Fibroblast of skin of scalp (primary cell): ENCODE data around the gene GNAO1.

Experiments used
- DNase-seq: peaks from one replicate; pipeline ENCODE4 v3.0.0-alpha.2; 2013

Gene GNAO1

DNA sequence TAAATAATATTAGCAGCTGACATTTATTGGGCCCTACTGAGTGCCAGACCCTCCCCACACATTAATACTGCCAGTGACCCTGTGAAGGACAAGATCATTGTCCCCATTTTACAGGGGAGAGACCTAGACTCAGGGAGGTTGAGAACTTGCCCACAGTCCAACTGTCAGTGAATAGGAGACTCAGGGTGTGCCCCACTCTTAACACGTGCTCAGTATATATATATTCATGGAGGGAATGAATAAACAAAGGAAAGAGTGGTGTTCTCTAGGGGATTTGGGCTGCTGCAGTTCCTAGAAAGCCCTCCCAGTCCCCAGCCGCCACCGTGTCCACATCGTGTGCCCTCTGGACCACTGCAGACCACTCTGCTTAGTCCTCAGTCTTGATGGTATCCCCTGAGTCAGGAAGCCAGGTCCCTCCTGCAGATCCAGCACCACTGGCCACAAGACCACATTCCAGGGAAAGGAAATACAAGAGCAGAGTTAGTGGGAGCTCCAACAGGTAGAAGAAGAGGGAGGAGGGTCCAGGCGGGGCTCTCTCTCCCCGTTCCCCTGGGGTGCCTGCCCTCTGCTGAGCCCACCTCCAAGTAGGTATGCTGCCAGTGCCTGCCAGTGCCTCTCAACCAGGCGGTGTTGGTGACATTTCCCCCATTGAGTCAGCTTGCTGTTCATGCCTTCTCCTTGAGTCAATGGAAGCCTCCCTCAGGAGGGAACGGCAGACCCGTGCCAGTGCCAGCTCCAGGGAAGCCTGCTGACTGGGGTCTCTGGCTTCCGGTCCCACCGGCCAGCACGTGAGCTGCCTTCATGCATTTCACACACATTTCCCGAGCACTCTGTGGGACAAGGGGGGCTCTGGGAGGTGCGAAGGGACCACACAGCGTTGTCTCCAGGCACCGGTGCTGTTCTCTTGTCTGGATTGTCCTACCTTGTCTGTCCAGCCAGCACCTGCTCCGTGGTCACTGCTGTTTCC is 75.6 kb downstream of the GNAO1 start:
- no peak for DNase-seq

- no peak for DNase-seq
These were observed 76.6 kb downstream of the GNAO1 start for GRCh38 chr16:56267888-56268287.

DNA sequence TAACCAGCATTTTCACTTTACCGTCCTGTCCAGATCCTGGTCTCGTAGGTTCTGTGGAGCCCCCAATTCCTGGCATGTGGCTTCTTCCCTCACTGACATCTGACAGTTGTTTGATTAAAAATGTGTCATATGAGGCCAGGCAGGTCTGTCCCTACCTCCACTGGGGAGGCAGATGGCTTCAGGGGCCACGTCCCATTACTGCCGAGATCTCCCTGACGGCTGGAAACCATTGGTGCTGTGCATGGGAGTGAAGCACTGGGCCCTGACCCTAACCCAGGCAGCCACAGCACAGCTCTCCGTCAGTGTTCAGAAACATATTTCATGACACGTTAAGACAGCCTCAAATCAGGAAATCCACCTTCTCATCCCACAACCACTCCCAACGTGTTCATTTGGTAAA is 77.5 kb downstream of the GNAO1 start:
- no peak for DNase-seq

GRCh38 chr16:56269281-56269680 is 78.0 kb downstream of the GNAO1 start:
- DNase-seq = peak; percentile 80

GRCh38 chr16:56269811-56270684 is 78.8 kb downstream of the GNAO1 start:
- DNase-seq = peak; percentile 99

DNA sequence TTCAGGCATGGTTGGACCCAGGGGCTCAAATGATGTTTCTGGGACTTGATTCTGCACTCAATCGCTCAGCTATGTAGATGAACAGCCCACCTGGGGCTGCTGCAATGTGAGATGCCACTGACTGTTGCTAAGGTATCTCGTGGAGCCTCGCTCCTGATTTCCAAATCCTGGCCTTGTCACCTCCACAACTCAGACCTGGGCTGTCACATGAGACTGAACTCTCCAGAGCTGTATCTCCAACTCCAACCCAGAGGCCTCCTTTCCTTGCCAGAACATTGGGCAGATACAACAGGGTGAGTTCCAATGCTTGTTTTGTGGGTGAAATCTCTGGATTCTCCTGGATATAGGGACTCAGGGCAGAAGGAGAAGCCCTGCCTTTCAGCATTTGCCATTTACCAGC is 79.5 kb downstream of the GNAO1 start:
- no peak for DNase-seq

DNA sequence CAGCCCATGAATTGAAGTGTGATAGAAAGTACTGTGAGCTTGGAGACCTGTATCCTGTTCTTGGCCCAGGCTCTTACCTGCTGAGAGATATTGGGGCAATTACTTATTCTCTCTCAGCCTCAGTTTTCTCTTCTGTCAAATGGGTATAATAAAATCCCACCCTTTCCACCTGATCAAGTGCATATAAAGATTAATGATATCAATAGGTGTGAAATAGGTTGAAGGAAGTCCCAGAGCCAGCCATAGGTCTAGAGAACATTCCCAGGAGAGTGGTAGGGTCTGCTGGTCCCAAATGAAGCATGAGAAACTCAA is 81.2 kb downstream of the GNAO1 start:
- no peak for DNase-seq

DNA sequence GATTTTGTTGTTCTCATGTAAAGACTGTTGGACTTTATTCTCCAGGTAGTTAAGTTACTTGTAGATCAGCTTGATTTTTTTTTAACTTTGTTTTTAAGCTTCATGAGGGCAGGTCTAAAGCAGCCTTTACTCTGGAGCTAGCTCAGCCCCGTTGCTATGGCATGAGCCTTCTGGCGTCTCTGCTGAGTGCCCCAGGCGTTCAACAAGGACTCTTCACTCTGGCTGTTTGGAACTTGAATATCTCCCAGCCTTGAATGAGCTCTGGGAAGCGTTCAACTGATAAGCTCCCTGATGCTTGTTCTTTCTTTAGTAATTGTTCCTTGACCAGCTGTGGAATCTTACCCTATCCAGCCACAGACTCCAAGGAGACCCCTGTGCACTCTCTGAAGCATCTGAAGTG is 82.3 kb downstream of the GNAO1 start:
- DNase-seq = no peak

- DNase-seq = no peak
These were observed 83.1 kb downstream of the GNAO1 start for GRCh38 chr16:56274369-56274768.

DNA sequence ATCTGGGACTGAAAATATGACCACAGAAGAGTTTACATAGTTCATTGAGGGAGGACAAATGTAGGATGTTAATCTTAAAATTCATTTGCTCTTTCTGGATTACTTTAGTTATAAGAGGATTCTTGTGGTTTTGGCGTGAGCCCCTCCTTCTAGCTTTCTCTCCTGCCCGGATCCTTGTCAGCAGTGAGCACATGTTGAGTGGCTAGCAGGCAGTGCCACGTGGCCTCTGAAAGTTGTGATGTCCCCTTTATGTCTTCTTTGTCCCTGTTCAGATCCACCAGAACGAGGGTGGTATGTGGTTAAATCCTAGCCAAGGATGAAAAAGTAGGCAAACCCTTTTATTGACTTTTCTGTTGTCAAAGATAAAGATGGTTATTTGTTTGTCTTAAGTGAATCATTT is 83.8 kb downstream of the GNAO1 start:
- DNase-seq = peak; percentile 52

DNA sequence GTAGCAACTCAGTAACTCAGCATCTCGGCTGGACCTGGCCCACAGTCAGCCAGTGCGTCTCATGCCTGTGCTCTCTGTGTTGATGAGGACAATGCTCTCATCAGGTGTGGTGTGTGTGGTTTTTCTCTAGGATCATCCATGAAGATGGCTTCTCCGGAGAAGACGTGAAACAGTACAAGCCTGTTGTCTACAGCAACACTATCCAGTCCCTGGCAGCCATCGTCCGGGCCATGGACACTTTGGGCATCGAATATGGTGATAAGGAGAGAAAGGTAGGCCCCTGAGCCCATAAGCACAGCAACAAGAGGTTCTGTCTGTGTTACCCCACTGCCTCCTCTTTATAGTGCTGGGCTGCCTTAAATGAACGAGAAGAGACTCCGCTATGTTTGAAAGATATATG is 84.5 kb downstream of the GNAO1 start:
- DNase-seq = no peak

- no peak for DNase-seq
These were observed 85.8 kb downstream of the GNAO1 start for GRCh38 chr16:56277075-56277474.

DNA sequence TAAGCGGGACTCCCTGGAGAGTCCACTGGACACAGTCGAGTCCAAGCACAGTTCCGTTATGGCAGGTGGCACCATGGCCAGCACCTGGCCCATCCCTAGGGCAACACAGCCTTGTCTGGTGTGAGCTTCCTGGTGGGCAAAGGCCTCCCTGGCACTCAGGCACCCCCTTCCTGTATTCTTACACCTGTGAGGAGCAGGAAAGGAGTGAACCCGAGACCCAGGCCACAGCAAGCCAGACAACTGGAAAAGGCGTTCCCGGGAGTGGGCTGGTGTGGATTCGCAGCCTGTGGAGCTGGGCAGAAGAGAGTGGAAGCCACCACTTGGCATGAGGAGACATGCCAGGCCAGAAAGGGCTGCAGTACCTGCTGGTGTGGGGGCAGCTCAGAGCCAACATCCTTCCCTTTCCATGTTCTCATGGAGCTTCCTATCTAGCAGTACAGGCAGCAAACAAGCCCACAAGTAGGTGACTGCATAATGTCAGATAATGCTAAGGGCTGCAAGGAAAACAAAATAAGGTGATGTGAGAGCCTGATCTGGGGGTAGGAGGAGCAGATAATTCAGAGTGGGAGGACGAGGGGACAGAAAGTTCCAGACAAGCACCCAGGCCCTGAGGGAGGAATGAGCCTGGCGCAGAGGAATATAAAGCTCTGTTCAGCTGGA is 87.0 kb downstream of the GNAO1 start:
- no peak for DNase-seq

DNA sequence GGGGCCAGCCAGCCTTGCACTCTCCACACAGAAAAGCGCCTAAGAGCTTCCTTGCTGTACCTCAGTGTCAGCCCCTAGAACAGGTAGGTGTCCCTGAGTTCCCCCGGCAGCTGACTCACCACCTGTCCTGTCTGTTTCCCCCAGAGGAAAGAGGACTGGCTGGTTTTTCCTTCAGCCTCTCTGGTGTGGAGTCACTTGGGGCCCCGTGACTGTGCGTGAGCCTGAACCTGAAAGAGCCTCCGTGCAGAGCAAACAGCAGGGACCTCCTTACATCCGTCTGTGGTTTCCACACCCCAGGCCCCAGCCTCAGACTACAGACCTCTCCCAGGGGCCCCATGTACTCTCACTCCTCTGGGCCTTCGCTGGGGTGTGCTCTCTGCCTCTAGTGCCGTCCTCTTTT is 87.8 kb downstream of the GNAO1 start:
- no peak for DNase-seq

- no peak for DNase-seq
These were observed 88.6 kb downstream of the GNAO1 start for GRCh38 chr16:56279914-56280313.

DNA sequence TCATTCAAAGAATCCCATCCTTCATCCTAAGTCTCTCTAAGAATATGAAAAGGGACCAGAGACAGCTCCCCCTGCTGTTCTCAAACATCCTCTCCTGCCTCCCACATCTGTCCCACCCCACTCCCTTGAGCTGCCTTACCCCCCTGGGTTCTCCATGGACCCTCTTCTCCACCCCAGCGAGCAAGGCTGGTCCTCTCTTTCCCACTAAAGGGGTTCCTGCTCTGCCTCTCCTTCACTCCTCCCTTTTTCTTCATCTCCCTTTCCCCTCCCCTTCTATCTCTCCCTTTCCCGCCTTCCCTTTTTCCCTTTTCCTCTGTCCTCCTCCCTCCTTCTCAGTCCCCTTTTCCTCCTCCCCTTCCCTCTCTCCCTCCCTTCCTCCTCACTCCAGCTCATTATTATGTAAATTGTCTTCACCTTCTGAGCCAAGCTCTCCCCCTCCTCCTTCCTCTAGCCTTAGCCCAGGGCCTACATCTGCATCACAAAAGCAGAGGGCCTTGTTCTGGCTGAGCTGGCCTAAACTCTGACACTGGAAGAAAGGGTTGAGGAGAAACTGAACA is 90.0 kb downstream of the GNAO1 start:
- DNase-seq = peak; percentile 32

- no peak for DNase-seq
These were observed 91.2 kb downstream of the GNAO1 start for GRCh38 chr16:56282451-56282850.

- no peak for DNase-seq
These were observed 93.2 kb downstream of the GNAO1 start for GRCh38 chr16:56284521-56284920.

- DNase-seq = no peak
These were observed 95.5 kb downstream of the GNAO1 start for GRCh38 chr16:56286809-56287208.

DNA sequence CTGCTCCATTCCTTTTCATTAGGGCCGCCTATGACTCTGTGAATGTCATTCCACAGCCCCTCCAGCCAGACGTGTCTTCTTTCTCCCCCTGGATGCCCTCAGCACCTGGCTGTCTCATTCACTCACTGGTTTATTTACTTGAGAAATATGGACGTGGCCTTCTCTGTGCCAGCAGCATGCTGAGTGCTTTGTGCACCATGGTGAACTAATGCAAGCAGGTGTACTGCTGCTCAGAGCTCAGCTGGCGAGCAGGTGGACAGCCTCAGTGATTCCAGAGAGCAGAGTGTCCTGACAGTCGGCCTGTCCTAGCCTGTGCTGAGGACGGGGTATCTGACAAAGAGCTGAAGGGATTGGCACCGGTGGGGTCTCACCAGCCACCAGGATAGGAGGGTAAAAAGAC is 96.7 kb downstream of the GNAO1 start:
- DNase-seq = no peak

DNA sequence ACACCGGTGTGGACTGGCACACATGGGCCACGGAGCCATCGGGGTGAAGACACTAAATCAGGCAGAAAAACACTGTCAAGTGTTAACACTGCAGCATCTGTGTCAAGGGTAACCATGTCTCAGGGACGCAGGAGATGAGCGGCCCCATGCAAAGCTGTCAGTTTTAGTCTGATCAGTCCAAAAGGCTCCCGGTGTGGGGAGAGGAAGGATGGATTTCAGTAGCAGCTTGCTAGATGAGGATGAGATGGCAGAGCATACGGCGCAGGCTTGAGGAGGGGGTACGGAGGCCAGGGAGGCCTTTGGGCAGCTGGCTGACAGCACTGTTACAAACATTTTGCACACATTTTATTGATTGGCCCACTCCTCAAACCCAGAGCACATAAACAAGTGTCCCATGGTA is 98.1 kb downstream of the GNAO1 start:
- no peak for DNase-seq

GRCh38 chr16:56289862-56290261 is 98.6 kb downstream of the GNAO1 start:
- no peak for DNase-seq

DNA sequence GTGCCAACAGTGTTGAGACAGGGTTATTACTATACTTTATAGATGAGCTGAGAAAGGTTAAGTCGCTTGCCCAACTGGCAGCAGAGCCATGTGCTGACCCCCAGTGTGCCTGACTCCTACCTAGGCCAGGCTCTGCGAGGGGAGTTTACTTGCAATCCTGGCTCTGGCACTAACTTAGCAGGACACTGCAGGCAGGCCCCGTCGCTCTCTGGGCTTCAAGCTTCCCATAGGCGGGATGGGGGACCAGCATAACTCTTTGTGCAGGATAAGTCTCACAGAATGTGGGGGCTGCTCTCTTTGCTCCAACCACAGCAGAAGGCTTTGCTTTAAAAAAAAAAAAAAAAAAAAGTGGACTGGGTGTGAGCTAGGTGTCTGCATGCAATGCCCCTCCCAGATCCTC is 102.7 kb downstream of the GNAO1 start:
- no peak for DNase-seq
